Calu3 (cell line): ENCODE measurements around the gene USP10. TPM values are rescaled to one million over a fixed set of nuclear protein-coding genes. Genes with fewer than 3 reads are reported as not detected.

Source experiments
- BruUV-seq: library from RNA; stranded (reverse); fragments of 400-500 nt; replicated peaks from 2 replicates; lab custom pipeline; 2021; lab: Mats Ljungman, UMichigan
- CTCF ChIA-PET: fragments of 300-600 bp; sonication (Branson Sonifier 250); formaldehyde crosslinking; loops from one replicate; lab custom pipeline; 2022; ENCODE audit warnings: antibody characterized with exemption; lab: Charles Lee
- DNase-seq: peaks from one replicate; pipeline ENCODE4 v3.0.0; 2022
- H3K27ac Mint-ChIP-seq: one replicate; pipeline ENCODE4 v1.8.0; 2022; ENCODE audit warnings: mixed read lengths; ENCODE audit not compliant: unreplicated experiment
- H3K27me3 Mint-ChIP-seq: one replicate; pipeline ENCODE4 v1.8.0; 2022; ENCODE audit warnings: mixed read lengths; ENCODE audit not compliant: unreplicated experiment
- H3K36me3 Mint-ChIP-seq: one replicate; pipeline ENCODE4 v1.8.0; 2022; ENCODE audit warnings: mild to moderate bottlenecking, moderate library complexity, mixed read lengths; ENCODE audit not compliant: insufficient read depth, unreplicated experiment
- H3K4me1 Mint-ChIP-seq: one replicate; pipeline ENCODE4 v1.8.0; 2022; ENCODE audit warnings: mild to moderate bottlenecking, low read depth, mixed read lengths; ENCODE audit not compliant: unreplicated experiment
- H3K4me3 Mint-ChIP-seq: one replicate; pipeline ENCODE4 v1.8.0; 2022; ENCODE audit warnings: mild to moderate bottlenecking, low read depth, moderate library complexity, mixed read lengths; ENCODE audit not compliant: unreplicated experiment
- H3K9me3 Mint-ChIP-seq: one replicate; pipeline ENCODE4 v1.8.0; 2022; ENCODE audit warnings: low read depth, mixed read lengths; ENCODE audit not compliant: unreplicated experiment
- CTCF ChIP-seq: fragments of 200-600 bp; IDR thresholded peaks from one replicate; pipeline ENCODE4 v1.8.0; 2022; ENCODE audit warnings: antibody characterized with exemption; ENCODE audit not compliant: unreplicated experiment
- intact Hi-C: fragments of 100-400 bp; cut with micrococcal nuclease; formaldehyde crosslinking; loops from one replicate; pipeline ENCODE4 v1.10.0; 2022; ENCODE audit not compliant: unreplicated experiment
- total RNA-seq: library from RNA; stranded (reverse); gene quantifications from 2 replicates; pipeline ENCODE4 v1.2.3, GENCODE V29; 2022

The USP10 gene
- total RNA-seq, 1 experiment from 2014 or later: 141 TPM

DNA sequence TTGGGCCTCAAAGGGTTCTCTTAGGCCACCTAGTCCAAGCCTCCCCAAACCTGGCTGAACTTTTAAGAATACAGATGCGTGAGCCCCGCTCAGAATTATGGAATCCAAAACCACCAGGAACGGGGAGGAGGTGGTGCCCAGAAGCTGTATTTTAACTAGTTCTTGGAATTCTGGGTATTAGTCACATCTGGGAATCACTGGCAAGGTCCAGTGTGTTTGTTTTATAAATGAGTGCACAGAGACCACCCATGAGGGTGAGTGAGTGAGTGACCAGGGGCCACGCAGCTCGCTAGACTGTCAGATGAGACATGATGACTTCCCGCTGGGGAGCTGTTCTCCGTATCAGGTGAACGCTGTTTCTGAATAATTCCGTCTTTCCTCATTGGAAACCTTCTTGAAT, 37.3 kb upstream of the USP10 start:
- CTCF ChIA-PET: interaction anchor here (0.6 kb wide), 1 partner anchor 44 kb away, joined by 4 read pairs; no protein-coding TSS in a partner anchor
- H3K27ac Mint-ChIP-seq: no peak overlapping the region
- no TSS peak for BruUV-seq
- H3K4me3 Mint-ChIP-seq: no peak overlapping the region
- H3K4me1 Mint-ChIP-seq: no peaks in the 10 kb centered on the region
- no peaks in the 10 kb centered on the region for H3K27me3 Mint-ChIP-seq
- H3K9me3 Mint-ChIP-seq: no peaks in the 10 kb centered on the region
- no peak for DNase-seq
- peaks cover 47% of the 10 kb centered on the region for H3K36me3 Mint-ChIP-seq
- intact Hi-C loops: no loop called here
- TF ChIP-seq CTCF: no peak

GRCh38 chr16:84663433-84664101, 36.2 kb upstream of the USP10 start:
- intact Hi-C loops: no loop called here
- no peak for DNase-seq
- H3K36me3 Mint-ChIP-seq: peaks cover 38% of the 10 kb centered on the region
- H3K27ac Mint-ChIP-seq: no peak overlapping the region
- H3K4me1 Mint-ChIP-seq: no peaks in the 10 kb centered on the region
- BruUV-seq: no TSS peak
- H3K4me3 Mint-ChIP-seq: no peak overlapping the region
- CTCF ChIA-PET: interaction anchor here (0.6 to 0.7 kb wide), 2 partner anchors 57 to 312 kb away, joined by 3 to 4 read pairs; no protein-coding TSS in a partner anchor
- no peaks in the 10 kb centered on the region for H3K27me3 Mint-ChIP-seq
- TF ChIP-seq CTCF: no peak
- H3K9me3 Mint-ChIP-seq: no peaks in the 10 kb centered on the region

GRCh38 chr16:84665359-84665758, 34.4 kb upstream of the USP10 start:
- H3K4me3 Mint-ChIP-seq: no peak overlapping the region
- CTCF ChIA-PET: no interaction called here

DNA sequence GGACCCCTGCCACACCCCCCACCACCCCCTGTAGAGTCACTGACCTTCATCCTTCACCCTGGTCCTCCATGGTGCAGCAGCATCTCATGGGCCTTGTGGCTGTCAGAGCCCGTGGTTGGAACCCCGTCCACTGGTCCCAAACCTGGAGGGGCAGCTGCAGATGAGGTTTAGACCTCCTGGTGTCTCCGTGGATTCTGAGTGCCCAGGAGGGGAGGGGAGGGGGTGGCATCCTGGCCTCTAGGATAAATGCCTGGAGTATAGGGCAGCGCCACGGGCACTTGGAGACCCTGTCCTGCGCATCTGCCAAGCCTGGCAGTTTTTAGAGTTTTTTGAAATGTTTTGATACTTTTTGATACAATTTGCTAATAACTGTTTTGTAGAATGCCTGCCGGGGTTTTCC, 34.0 kb upstream of the USP10 start:
- peaks cover 33% of the 10 kb centered on the region for H3K36me3 Mint-ChIP-seq
- no peak overlapping the region for H3K4me3 Mint-ChIP-seq
- CTCF ChIA-PET: no interaction called here

More at GRCh38 chr16:84665359-84665758, 34.4 kb upstream of the USP10 start:
- Mint-ChIP-seq H3K27me3 (no peaks in the 10 kb centered on the region), H3K4me1 (no peaks in the 10 kb centered on the region), H3K36me3 (peaks cover 33% of the 10 kb centered on the region), H3K9me3 (no peaks in the 10 kb centered on the region), H3K27ac (no peak overlapping the region)
- no peak for DNase-seq
- BruUV-seq: no TSS peak
- TF ChIP-seq CTCF: no peak
- intact Hi-C loops: no loop called here

More for the DNA sequence above, 34.0 kb upstream of the USP10 start:
- BruUV-seq: no TSS peak
- Mint-ChIP-seq H3K9me3 (no peaks in the 10 kb centered on the region), H3K4me1 (no peaks in the 10 kb centered on the region), H3K27me3 (no peaks in the 10 kb centered on the region), H3K27ac (no peak overlapping the region)
- DNase-seq: no peak
- no peak for TF ChIP-seq CTCF
- intact Hi-C loops: no loop called here
